ENCODE measurements around the gene DNAH14.
A peak's percentile ranks its signal among the peaks of the same experiment; 100 is the strongest.

DNAH14 gene

DNA sequence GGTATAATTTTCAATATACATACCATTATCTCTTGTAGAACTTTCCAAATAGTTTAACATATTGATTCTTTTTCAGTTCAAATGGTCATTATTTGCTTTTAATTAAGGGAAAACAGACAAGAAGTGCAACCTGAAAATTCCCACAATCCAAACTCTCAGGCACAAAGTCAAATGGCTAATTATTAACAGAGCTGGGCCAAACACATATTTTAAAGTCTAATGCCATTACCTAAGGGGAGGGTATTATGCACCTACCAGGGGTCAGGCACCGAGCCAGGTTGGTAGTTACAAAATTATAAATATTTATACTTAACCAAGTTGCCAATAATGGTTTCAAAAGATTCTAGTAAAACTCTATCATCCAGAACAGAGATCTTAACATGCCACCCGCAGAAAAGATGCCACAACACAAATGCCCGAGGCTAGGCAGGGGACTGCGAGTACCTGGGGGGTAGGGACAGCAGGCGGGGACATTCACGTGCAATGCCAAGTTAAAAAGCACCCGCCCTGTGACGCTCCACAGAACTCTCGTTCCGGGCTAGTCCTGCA lies 483.4 kb downstream of the DNAH14 start:
- no peak for DNase-seq

- no peak for DNase-seq
Measured at GRCh38 chr1:225413708-225414375, 484.4 kb downstream of the DNAH14 start.

DNA sequence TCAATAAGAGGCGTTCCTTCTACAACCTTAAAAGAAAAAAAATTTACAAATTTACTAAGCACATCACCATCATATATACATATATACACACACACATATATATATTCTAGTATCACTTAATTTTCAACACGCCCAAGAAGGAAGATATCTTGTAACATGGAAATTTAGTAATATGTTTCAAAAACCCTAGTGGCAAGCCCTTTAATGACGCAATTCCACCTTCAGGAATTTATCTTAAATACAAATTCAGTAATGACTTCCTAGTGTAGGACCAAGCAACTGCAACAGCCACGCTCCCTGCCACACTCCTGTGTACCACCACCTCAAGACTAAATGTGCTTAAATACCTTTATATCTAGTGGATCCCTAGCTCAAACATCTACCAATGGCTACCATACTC lies 485.8 kb downstream of the DNAH14 start:
- no peak for DNase-seq

DNA sequence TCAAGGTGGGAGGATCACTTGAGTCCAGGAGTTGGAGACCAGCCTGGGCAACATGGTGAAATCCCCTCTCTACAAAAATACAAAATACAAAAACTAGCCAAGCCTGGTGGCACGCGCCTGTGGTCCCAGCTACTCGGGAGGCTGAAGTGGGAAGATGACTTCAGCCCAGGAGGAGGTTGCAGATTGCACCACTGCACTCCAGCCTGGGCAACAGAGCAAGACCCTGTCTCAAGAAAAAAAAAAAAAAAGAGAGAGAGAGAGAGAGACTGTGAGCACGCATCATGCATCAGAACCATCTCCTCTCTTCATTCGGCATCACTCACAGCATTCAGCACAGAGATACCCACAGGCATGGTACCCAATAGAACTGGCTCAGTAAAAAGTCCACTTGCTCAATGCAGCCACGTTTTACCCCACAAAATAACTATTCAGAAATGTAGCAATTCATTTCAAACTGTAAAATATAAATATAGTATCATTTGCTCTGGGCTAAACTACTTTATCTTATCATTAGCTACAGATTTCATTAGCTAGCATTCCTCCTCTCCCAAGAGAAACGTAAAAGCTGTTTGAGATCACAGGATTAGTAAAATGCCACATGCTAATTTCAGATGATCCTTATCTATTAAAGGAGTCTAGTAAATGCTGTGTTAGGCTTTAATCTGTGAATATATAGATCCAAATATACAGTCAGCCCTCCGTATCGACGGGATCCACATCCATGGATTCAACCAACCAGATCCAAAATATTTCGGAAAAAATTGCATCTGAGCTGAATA lies 486.7 kb downstream of the DNAH14 start:
- DNase-seq = no peak

GRCh38 chr1:225418059-225418458 lies 488.6 kb downstream of the DNAH14 start:
- peak; percentile 70 for DNase-seq

DNA sequence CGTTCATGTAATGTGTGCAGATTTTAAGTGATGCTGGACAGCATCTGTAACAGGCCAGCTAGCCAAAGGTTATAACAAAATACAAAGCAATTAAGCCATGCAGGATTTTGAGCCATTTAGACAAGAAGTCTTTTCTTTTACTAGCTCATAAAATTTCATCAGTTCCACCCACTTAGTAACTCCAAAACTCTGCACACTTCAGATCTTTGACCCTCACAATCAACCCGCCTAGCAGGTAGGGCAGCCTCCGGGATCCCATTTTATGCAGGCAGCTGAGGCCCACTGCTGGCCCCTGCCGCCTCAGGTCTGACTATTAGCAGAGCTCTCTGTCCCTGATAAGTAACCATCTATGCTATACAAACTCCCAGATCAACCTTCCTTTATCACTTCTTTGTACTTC lies 489.1 kb downstream of the DNAH14 start:
- DNase-seq = no peak

DNA sequence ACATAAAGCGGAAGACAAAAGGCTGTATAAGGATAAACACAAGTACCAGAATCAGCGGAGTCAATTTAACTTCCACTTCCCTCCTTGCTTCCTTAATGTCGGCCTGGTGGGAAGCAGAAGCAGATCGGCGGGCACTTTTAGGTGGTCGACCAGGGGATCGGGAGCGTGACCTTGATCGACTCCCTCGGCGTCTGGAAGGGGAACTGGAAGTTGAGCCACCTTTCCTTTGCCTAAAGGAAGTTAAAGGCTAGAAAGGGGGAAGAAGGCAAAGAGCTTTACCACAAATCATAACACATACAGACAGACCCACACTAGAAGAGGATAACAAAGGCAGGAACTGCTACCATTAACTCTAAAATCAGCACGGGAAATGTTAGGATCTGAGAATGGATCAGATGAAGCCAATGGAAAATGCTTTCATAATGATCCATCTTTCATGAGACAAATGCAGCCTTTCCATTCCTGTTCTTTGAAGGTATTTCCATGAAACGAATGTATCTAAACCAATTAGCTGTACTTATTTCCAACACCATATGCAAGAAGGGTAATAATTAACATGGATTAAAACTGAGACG lies 492.6 kb downstream of the DNAH14 start:
- DNase-seq = no peak

DNA sequence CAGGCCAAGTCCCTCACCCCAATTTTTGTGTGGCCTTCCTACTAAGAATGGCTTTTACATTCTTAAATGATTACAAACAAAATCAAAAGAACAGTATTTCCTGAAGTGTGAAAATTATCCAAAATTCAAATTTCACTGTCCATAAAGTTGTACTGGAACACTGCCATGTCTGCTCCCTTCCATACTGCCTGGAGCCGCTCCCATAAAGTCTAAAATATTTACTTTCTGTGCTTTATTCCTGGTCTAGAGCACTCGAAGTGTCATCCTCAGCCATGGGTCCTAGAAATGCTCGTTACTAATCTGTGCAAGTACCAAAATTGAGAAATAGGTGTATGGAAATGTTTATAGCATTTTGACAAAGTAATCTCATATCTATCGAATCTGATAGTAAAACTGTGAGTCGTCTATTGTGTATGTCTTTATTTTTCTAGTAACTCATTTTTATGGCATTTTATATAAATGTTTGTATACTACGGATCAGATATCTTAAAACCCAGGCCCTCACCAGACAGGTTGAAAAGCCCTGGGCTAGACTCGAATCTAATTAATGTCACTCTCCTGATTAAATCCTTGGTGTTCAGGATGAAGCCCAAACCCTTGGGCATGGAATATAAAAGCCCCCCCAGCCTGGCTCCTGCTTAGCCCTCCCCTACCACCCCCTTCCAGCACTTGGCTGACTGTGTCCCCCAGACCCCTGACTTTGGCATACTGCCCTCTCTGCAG lies 493.5 kb downstream of the DNAH14 start:
- DNase-seq = no peak

DNA sequence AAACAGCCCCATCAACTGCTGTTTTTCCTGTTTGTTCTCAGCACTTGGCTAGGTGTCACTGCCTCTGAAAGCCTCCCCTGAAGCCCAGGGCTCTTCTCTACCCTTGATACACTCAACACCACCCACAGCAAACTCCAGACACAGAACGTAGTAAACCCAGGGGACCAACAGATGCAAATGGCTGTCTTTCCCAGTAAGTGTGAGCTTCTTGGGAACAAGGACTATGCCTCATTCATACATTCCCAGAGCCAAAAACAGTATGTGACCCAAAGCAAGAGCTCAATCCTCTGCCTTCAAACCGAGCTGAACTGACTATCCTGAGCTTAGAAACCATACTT lies 494.0 kb downstream of the DNAH14 start:
- DNase-seq = no peak

GRCh38 chr1:225424562-225425200 lies 495.2 kb downstream of the DNAH14 start:
- no peak for DNase-seq

- no peak for DNase-seq
Measured at GRCh38 chr1:225425201-225425786, 495.8 kb downstream of the DNAH14 start.

GRCh38 chr1:225426395-225427234 lies 497.1 kb downstream of the DNAH14 start:
- DNase-seq = no peak

DNA sequence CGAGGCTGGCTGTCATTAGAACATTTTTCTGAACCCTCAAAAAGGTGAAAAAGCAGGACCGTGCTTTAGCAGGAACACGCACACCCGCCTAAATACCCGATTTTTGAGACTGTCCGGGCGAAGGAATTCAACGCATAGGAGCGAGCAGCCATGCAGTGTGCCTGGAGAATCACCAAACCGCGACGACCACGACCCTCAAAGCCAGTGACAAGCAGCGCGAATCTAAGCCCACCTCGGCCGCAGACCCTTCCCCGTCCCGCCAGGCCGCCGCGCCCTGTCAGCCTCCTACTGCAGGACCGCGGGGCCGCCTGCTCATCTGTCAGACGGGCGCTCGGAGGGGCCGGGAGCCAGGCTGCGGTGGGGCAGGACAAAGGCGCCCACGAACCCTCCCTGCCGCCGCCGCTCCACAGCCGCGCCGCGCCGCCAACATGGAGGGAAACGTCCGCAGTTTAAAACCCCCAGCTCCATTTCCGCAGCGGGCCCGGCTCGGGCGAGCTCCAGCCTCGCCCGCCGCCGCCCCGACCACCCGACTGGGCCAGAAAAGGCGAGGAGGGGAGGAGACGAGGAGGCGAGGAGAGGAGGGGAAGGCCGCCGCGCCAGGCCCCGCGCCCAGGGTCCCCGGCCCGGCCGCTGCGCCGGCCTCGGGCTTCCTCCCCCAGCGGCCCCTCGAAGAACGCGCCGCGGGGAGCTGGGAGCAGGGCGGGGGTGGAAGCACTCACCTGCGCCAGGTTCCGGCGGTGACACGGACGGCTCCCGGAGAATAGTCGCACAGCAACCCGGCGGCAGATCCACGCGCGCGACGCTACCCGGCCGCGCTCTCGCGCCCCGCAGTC lies 498.0 kb downstream of the DNAH14 start, which contains the start of gene LBR:
LBR (minus strand) TSS at position 804 of the 833 bp plus-strand sequence. CDS start 3,963 bp downstream, outside the sequence.
- no peak for DNase-seq

GRCh38 chr1:225428068-225428880 lies 498.8 kb downstream of the DNAH14 start:
- DNase-seq = peak; percentile 46

GRCh38 chr1:225428881-225429455 lies 499.5 kb downstream of the DNAH14 start:
- DNase-seq = no peak

- DNase-seq = no peak
Measured at GRCh38 chr1:225430301-225430700, 500.8 kb downstream of the DNAH14 start.

DNA sequence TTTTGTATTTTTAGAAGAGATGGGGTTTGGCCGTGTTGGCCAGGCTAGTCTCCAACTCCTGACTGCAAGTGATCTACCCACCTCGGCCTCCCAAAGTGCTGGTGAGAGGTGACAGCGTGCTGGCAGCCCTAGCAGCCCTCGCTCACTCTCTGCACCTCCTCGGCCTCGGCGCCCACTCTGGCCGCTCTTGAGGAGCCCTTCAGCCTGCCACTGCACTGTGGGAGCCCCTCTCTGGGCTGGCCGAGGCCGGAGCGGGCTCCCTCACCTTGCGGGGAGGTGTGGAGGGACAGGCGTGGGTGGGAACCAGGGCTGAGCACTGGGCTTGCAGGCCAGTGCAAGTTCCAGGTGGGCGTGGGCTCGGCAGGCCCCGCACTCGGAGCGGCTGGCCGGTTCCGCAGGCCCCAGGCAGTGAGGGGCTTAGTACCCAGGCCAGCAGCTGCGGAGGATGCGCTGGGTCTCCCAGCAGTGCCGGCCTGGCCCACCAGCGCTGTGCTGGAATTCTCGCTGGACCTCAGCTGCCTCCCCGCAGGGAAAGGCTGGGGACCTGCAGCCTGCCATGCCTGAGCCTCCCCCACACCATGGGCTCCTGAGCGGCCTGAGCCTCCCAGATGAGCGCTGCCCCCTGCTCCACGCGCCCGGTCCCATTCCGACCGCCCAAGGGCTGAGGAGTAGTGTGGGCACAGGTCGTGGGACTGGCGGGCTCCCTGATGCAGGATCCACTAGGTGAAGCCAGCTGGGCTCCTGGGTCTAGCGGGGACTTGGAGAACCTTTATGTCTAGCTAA lies 501.8 kb downstream of the DNAH14 start:
- no peak for DNase-seq

DNA sequence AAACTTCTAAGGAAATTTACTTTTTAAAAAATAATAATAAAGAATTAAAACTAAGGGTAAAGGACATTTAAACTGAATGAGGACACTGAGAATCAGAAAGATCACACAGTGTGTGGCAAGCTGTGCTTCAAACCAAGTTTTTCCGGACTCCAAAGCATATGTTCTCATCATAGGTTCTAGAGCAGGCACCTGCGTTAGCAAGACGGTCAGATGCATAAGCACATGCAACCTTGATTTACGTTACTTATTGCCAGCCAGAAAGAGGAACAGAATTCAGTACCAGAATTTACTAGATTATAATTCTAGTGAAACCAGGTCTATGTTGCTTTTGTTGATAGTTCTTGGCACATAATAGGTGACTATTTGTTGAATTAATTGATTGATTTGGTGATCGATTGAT lies 504.6 kb downstream of the DNAH14 start:
- DNase-seq = no peak
